RCC 7860 (cell line): ENCODE results near the gene POU6F2.
"Not testable (repeated sequence)": the region's sequence is repeated elsewhere in the genome, so short reads cannot be mapped to it uniquely, and the experiment has no call there.

Source experiments
- DNase-seq: peaks from one replicate; pipeline ENCODE4 v3.0.0-alpha.2; 2015; ENCODE audit warnings: low spot score
- FAIRE-seq: peaks from 2 replicates; lab custom pipeline; 2012; peaks lifted over from hg19 to GRCh38; lab: Jason Lieb, UNC

The POU6F2 gene, protein sequence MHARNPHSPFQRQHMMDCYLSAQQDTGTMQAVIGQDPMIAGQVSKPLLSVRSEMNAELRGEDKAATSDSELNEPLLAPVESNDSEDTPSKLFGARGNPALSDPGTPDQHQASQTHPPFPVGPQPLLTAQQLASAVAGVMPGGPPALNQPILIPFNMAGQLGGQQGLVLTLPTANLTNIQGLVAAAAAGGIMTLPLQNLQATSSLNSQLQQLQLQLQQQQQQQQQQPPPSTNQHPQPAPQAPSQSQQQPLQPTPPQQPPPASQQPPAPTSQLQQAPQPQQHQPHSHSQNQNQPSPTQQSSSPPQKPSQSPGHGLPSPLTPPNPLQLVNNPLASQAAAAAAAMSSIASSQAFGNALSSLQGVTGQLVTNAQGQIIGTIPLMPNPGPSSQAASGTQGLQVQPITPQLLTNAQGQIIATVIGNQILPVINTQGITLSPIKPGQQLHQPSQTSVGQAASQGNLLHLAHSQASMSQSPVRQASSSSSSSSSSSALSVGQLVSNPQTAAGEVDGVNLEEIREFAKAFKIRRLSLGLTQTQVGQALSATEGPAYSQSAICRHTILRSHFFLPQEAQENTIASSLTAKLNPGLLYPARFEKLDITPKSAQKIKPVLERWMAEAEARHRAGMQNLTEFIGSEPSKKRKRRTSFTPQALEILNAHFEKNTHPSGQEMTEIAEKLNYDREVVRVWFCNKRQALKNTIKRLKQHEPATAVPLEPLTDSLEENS

DNA sequence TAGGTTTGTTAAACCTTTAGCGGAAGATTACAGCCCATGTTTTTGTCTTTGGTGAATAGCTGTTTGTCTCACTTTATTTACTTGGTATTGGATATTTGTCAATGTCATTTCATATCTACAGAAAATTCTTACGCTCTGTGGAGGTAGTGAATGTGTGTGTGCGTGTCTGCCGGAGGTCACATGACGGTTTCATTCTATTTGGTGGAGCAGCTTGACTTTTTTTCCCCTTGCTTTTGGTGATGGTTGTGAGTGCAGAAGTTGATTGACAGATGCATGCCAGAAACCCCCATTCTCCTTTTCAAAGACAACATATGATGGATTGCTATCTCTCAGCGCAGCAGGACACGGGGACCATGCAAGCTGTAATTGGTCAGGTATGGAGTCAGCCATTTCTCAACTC, at the start of gene POU6F2:
Gene POU6F2, plus strand, starts transcription at position 225 of the 400 bp plus-strand sequence. Its CDS starts 45 bp downstream, at position 270.
- DNase-seq, result no peak
- FAIRE-seq, result no peak

DNA sequence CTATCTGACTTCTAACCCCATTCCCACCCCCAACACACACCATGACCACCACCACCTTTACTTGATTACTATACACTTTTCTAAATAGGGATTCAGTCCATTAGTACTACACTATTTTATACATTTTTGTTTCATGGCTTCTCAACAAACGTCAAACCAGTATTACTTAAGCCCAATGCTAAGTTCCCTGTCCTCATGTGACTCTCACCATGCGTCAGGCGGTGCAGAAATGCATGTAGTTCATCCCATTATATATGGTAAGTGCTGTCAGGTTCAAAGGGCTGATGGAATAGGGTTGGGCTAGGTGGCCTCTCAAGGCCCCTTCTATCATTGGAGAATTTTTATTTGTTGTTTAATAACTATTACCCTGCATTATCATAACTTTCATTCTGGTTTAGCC, 49.2 kb upstream of the POU6F2 start:
- FAIRE-seq, result no peak
- no peak for DNase-seq

DNA sequence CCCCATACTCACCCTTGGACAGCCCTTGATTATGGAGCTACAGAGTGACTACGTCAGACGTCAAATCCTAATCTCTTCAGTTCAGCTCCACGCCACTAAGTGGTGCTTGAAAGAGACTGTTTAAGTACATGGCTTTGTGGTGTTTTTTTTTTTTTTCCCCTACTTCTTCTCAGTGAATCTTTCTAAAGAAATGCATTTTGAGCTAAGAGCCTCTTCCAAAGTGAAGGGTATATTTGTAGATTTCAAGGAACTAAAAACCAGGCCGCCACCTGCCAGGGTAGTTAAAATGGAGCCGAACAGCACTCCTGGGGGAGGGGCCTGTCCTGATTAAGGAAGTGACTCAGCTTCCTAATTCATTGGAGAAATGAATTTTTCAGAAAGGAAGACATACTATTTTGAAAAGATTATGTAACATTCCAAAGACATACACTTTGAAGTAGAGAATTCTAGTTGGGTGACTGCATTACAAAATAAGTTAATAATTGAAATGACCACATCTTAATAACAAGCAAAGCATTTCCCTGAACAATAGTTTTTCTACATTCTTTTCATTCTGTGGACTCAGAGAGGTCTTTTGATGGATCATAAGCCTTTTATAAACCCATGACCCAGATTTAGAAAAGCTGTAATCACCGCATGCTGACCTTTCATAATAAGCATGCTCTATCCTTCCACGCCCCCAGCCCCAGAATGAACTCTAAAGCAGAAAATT, 48.1 kb upstream of the POU6F2 start:
- DNase-seq, result peak; percentile 74
- FAIRE-seq, result peak; percentile 86

DNA sequence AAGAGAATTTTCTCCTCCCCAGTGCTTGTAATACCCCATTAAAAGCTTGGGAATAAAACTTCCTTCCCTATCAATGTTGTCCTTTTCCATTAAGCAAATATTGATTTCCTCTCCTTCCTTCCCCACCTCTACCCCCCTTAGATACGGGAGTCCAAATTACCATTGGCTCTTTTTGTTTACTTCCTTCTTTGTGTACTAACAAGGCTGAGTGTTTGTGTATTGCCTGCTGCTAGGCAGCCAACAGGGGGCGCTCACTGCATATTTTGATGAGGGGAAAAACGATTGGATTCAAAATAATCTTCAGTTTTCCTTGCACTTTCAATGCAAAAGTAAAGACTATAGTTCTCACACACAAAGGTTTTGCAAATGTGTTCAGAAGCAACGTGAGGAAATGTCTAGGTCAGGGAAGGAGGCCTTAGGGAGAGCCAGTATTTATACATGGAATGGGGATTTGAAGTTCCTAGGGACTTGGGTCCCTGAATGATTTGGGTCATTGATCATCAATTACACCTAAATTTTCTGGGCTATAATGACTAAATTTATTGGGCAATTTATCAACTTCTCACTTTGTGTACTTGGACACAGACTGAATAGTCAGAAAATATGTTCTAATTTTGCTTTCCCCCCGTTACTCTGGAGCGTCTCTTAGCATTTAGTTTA, 45.1 kb upstream of the POU6F2 start:
- FAIRE-seq (peak; percentile 46), DNase-seq (no peak)

DNA sequence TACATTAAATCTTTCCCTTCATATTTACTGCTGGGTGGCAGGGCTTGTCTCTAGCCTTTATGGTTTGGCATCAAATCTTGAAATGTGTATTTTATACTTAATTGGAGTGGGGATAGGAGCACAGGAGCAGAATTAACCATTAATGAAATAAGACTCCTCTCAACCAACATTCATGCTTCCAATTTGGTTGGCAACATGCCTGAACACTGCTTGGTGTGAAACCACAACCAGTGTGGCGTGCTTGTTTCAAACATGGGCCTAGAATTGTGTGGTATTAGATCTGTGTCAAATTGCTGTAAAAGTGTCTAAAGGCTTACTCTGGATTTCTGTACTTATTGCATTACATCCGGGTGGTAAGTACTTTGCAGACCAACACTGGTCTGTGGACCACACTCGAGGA, 43.7 kb upstream of the POU6F2 start:
- DNase-seq, result no peak
- FAIRE-seq, result peak; percentile 59

DNA sequence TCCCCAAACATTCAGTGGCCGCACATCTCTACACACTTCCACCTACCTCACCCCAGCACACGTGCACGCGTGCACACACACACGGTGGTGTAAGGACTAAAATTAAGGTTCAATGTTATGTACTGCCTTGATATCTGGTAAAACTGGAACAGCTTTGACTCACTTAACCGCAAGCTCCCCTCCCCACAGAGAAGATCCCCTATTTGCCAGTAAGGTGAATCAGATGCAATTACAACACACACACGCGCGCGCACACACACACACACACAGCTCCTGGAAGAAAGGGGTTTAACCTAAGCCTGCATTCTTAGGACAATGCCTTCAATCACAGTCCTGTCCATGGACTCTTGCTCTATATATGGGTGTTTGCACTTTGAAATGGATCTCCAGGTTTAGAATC, 43.2 kb upstream of the POU6F2 start:
- DNase-seq (peak; percentile 66), FAIRE-seq (peak; percentile 66)

DNA sequence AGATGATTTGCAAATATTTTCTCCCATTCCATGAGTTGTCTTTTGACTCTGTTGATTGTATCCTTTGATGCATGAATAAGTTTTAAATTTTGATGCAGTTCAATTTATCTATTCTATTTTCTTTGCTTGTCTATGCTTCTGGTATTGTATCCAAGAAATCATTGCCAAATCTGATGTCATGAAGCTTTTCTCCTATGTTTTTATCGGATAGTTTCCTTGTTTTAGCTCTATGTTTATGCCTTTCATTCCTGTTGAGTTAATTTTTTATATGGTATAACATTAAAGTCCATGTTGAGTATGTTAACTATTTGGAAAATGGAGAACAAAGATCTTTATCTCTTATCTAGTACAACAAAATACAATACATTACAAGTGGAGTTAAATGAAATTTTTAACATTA, 41.1 kb upstream of the POU6F2 start:
- no peak for DNase-seq
- FAIRE-seq, result peak; percentile 17

DNA sequence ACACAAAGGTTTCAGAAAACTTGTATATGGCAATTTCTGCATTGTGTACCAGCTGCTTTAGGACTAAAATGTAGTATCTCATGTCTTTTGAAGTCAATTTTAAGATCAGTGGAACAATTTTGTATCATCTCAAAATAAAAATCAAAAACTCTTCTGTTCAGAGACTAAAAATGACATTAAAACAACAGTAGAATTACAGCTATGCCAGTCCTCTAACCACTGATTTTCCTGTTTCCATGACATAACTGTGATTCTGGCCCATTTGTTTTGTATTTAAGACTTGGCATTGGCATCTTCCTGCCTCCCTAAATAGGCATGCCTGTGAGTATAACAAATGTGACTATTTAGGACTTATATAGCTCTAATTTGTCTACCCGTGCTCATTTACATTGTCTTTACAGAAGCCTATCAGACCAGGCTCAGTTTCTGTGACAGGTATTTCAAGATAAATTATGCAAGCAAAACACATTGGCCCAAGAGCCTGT, 39.7 kb upstream of the POU6F2 start:
- FAIRE-seq (no peak), DNase-seq (no peak)

DNA sequence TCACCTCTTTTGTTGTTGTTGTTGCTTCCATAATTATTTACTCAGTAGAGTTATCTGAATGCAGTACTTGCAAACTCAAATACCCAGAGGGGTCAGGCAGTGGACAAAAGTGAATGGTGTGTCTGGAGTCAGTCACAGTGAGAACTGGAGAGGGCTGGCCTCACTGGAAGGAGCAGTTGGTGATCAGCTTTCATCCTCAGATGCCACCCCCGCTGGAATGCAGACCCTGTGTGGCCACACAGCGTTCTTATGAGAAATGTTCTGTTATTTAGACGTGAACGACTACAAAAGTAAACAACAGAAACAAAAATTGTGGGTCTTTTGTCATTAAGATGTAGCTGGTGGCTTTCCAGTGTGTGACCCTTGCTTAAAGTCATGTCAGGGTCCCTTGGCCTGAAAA, 39.1 kb upstream of the POU6F2 start:
- no peak for DNase-seq
- no peak for FAIRE-seq

DNA sequence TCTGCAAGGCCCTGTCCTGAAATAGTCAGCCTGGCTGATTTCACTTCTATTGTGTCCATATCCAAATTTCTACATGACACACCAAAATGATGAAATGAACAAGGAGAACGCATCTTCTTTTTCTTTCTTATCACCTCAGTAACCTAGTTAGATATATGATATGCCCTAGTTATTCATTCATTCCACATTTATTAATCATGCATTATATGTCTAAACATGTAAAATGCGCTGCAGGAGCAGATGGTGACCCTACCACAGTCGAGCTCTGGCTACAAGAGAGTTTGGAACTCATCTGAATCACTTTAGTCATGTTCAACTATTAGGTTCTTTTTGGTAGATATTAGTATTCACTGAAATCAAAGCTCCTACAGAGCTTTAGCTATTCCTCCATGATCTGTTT, 36.9 kb upstream of the POU6F2 start:
- DNase-seq, result no peak

DNA sequence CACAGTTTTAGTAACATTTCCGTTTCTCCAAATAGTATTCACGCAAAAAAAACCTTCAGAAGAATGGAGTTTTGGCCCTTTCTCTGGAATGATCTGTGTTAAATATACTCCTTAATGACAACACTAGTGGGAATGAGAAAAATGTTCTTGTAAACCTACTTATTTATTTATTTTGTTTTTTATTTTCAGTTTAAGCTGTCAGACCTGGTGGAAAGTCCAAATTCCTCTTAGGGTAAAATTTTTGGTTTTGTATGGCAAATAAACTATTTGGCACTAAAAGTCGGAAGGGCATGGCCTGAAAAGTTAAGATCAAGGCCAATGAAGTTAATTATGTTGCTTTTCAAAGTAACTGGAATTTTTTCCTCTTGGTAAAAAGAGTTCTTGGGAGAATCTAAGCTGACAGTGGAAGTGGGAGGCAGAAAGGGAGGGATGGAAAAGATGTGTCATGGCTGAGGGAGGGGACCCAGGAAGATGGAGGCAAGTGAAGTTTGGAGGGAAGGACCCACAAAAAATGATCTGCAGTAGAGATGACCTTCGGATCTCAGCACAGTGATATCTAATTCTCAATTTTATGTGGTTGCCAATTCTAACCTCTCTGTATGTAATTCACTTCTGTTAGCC, 35.2 kb upstream of the POU6F2 start:
- DNase-seq (no peak), FAIRE-seq (no peak)

More for the DNA sequence above, 36.9 kb upstream of the POU6F2 start:
- no peak for FAIRE-seq

DNA sequence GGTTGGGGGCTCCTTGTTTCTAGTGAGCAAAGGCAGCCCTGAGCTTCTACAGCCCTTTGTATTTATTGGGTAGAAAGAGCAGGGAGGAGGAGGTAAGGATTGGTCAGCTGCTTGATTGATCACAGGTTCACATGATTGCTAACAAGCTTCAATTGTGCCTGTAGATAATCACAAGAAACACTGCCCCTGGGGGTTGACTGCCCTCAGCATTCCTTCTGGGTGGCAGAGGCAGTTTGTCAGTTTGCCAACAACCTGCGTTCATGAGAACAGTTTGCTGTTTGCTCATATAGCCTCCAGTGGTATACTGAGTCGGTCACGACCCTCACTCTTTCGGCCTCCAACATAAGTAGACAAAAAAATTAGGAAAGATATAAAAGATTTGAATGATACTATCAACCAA, 30.2 kb upstream of the POU6F2 start:
- not testable (repeated sequence) for DNase-seq, FAIRE-seq

DNA sequence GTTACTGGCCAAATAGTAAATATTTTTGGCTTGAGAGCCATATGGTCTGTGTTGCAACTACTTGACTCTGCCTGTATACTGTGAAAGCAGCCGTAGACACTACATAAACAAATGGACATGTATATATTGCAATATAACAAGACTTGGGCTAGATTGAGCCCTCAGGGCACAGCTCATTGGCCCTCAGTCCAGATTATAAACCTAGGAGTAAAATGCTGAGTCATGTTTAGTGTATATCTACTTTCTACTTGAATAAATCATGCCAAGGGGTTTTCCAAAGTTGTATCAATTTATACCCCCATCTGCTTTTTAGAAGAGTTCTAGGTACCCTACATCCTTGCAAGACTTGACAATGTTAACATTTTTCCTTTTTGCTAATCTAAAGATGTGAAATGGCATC, 27.4 kb upstream of the POU6F2 start:
- FAIRE-seq (no peak), DNase-seq (no peak)

DNA sequence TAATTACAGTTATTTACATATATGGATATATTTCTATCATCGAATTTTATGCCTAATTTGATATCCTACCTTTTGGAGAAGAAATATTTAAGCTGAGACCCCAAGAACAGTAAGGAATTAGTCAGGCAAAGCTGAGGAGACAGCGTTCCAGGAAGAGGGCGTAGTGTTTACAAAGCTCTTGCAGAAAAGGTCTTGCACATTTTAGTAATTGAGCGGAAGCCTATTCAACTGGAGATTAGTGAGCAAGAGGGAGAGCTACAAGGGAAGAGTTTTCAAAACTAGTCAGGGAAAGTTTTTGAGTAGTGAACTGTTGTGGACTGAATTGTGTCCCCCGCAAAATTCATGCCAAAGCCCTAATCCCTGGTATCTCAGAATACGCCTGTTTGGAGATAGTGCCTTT, 26.5 kb upstream of the POU6F2 start:
- FAIRE-seq (no peak), DNase-seq (no peak)

DNA sequence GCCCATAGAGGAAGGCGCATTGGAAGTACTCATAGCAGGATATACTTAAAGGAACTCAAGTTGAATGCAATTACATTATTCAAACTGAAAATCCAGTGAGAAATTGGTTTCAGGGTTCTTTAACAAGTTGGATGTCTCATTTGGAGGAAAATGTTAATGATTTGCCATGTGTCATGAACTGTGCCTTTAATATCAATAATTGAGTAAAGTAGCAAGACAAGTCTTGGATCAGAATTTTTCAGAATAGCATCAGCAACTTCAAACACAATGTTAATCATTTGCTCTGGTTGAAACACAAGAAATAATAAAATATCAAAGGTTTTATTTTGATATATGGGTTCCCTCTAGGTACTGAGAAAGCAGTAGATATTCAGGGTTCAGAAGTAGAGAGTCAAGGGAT, 24.5 kb upstream of the POU6F2 start:
- no peak for FAIRE-seq
- DNase-seq, result no peak

DNA sequence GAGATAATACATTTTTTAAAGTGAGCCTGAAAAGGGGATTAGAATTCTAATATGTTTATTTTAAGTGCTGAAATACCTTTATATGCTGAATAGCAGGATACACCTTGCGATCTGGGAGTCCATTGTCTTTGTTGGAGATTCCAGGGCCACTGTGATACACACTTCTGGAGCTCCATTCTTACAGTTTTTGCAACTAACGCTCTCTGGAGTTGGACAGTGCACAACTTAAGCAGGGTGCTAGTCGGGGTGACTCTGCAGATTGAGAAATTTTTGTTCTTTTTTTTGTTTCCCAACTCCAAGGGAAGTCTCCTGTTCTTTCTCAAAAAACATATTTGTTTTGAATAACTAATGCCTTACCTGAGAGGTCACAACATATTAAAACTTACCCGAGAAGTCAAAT, 23.7 kb upstream of the POU6F2 start:
- FAIRE-seq (no peak), DNase-seq (no peak)

DNA sequence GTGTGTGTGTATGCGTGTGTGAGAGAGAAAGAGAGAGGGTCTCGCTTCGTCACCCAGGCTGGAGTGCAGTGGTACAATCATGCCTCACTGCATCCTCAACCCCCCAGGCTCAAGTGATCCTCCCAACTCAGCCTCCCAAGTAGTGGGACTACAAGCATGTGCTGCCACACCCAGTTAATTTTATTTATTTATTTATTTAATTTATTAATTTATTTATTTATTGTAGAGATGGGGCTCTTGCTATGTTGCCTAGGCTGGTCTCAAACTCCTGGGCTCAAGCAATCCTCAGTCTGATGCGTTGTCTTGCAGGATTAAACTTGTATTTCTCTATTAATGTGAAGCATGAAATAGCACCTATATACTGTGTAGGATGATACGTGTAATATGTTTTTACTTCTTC, 21.8 kb upstream of the POU6F2 start:
- no peak for DNase-seq
- FAIRE-seq, result no peak

DNA sequence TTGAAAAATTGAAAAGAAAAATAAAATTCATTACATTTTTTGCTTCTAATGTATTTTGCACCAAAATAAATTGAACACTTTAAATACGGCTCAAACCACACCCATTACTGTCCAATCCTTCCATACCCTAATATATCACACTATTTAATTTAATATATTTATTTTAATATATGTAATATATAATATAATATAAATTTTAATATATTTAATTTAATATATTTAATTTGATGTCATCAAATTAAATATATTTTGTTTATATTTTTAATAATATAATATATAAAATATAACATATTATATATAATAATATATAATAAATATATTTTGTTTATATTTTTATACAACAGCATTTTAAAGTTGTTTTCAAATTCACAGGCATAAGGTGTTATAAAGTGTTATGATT, 15.7 kb upstream of the POU6F2 start:
- FAIRE-seq, result peak; percentile 92
- DNase-seq, result no peak

DNA sequence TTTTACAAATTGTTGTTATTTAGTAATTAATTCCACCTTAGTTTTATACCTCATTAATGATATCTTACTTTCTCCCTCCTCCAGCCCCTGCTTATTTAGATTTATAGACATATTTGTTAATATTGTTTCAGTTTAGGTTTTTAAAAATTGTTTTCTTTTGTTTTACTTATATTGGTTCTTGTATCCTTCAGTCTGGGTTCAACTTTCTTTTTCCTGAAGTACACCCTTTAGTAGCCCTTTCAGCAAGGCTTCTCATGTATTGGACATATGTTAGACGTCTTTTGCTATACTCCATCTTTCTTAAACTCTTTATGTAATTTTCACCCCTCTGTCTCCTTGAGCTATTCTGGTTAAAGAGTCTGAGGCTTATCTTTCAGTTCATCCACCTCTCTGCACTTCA, 12.8 kb upstream of the POU6F2 start:
- DNase-seq (no peak), FAIRE-seq (no peak)

DNA sequence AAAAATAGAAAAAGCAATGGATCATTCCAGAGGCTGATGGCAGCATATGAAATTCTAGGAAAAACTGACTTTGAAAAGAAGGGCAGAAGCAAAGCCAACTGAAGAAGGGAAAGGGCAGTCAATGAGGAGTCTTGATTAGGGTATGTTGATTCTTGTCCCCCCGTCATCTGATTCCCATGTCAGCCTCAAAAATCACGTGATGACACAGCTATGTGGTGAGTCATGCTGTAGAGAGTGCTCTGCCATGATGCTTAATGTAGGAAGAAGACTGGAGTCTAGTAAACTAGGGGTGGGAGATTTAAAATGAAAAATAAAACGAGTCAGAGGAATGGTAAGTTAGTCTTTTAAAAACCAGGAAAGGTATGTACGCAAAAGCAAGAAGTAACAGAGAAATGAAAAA, 3.9 kb upstream of the POU6F2 start:
- FAIRE-seq (no peak), DNase-seq (no peak)
